Activated CD4-positive, alpha-beta T cell treated with anti-CD3 and anti-CD28 coated beads, Interleukin-2, amount 10 ng/mL, durations not matched to agents 24 days and 14 days (primary cell): ENCODE data around the gene ATPAF1. TPM values are rescaled to one million over a fixed set of nuclear protein-coding genes. Genes with fewer than 3 reads are reported as not detected.

ENCODE experiments used
- DNase-seq: peaks from one replicate; pipeline ENCODE4 v3.0.0; 2022
- H3K27ac Mint-ChIP-seq: one replicate; pipeline ENCODE4 v1.8.0; 2022; ENCODE audit warnings: mild to moderate bottlenecking, mixed read lengths
- H3K27me3 Mint-ChIP-seq: one replicate; pipeline ENCODE4 v1.8.0; 2022; ENCODE audit warnings: mixed read lengths
- H3K36me3 Mint-ChIP-seq: one replicate; pipeline ENCODE4 v1.8.0; 2022; ENCODE audit warnings: low read depth, mild to moderate bottlenecking, mixed read lengths
- H3K4me1 Mint-ChIP-seq: one replicate; pipeline ENCODE4 v1.8.0; 2021; ENCODE audit warnings: mixed read lengths
- H3K4me3 Mint-ChIP-seq: one replicate; pipeline ENCODE4 v1.8.0; 2022; ENCODE audit warnings: mild to moderate bottlenecking, moderate library complexity, mixed read lengths
- H3K9me3 Mint-ChIP-seq: one replicate; pipeline ENCODE4 v1.8.0; 2021; ENCODE audit warnings: mixed read lengths
- intact Hi-C: fragments of 100-400 bp; cut with micrococcal nuclease; formaldehyde crosslinking; loops from one replicate; pipeline ENCODE4 v1.15.1; 2023
- total RNA-seq: library from RNA; stranded (reverse); gene quantifications from 2 replicates; pipeline ENCODE4 v1.2.3, GENCODE V29; 2022

The ATPAF1 gene
- total RNA-seq, 1 donor from 2014 or later = 43.1 TPM

DNA sequence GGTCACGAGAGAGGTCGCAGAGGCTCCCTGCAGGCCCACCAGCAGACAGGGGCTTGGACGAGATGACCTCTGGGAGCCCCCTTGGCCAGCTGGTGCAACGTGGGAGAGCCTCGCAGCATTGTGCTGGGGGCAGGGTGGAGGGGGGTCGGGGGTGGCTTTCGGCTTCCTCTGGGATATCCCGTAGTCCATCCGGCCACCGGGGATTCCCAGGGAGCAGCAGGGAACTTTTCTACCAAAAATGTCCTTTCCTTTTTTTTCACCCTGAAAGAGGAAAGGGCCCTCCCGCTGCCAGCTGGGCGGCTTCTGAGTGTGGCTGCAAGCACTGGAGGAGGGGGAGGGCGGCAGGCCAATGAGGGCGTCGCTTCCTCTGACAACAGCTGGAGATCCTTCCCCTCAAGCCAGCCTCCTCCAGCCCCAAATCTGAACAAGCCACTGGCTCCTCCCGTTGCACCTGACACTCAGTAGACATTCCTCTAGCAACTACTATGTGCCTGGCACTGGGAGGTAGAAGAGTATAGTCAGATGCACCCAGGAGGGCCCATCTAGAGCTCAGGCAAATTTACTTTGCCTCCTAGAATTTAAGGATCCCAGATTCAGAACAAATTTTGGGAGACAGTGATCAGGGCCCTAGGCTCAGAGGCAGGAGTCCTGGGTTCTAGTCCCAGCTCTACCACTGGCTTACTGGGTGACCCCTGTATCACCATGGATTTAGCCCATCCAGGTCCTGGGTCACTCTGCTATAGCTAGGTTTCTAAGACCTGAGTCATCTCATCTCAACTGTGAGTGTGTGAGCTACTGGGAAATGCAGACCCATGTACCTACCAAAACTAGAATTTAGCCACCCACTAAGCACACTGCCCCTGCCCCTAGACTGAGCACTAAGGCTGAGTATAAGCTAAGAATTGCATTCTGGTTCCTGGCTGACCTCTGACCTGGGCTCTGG is 54.2 kb downstream of the ATPAF1 start:
- intact Hi-C loops = no loop called here

DNA sequence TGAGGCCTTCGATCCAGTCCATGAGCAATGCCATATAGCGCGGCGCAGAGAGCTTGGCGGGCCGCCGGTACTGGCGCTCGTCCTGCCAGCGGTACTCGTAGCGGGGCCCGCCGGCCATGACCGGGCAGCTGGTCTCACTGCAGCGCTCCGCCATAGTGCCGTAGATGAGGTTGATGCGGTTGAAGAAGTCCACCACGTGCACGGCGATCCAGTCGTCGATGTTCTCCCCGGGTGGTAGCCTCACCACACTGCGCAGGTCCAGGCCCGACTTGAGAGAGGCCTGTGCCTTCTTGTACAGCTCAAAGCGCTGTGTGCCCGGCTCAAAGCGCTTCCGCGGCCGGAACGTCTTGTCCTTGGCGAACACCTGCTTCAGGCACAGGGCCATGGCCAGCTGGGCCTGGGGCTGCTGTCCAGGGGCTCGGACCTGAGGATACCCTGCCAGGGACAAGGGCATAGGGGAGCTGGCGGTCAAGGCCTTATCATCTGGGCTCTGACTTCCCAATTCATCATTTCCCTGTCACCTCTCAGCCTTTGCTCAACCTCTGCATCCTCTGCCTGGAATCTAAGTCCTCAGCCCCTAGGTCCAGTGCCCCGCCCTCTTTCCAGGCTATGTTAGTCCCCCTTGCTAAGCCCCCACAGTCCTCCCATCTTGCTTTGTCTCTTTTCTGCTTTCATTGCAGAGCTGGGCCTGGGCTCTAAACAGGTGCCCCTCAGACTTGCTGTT is 55.1 kb downstream of the ATPAF1 start:
- no peaks in the 10 kb centered on the region for H3K9me3 Mint-ChIP-seq
- peak overlapping the region; percentile 42 for H3K4me3 Mint-ChIP-seq
- DNase-seq = no peak
- H3K27ac Mint-ChIP-seq = peak overlapping the region; percentile 19
- H3K4me1 Mint-ChIP-seq = peaks cover 46% of the 10 kb centered on the region
- H3K36me3 Mint-ChIP-seq = peaks cover 33% of the 10 kb centered on the region
- intact Hi-C loops = no loop called here
- H3K27me3 Mint-ChIP-seq = no peaks in the 10 kb centered on the region

More for the DNA sequence above, 54.2 kb downstream of the ATPAF1 start:
- H3K27me3 Mint-ChIP-seq = no peaks in the 10 kb centered on the region
- H3K36me3 Mint-ChIP-seq = peaks cover 25% of the 10 kb centered on the region
- DNase-seq = peak; percentile 83
- peak overlapping the region; percentile 94 for H3K4me3 Mint-ChIP-seq
- peak overlapping the region; percentile 34 for H3K27ac Mint-ChIP-seq
- peaks cover 53% of the 10 kb centered on the region for H3K4me1 Mint-ChIP-seq
- no peaks in the 10 kb centered on the region for H3K9me3 Mint-ChIP-seq

DNA sequence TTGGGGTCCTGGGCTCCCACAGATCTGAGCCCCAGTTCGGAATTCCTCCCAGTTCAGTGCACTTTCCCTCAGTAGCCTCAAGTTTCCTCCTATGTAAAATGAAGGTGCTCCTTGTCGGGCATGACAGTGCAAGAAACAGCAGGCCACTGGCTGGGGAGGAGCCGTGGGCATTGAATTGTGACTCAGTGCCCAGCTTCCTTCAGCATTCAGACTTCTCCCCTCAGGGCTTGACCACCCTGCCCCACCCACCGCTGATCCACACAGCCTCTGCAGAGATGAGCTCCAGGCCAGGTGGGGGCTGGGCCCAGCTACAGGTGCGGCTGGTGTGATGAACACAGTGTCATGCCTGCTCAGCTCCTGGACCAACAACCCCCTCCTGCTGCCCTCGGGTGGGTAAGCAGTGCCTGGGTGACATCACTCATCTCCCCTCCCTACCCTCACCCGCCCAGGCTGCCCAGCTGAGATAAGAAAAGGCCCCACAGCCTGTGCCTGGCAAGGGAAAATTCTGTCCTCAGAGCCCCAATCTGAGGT is 56.4 kb downstream of the ATPAF1 start:
- Mint-ChIP-seq H3K36me3 (peaks cover 38% of the 10 kb centered on the region), H3K27me3 (no peaks in the 10 kb centered on the region), H3K4me1 (peaks cover 37% of the 10 kb centered on the region), H3K27ac (no peak overlapping the region), H3K9me3 (no peaks in the 10 kb centered on the region), H3K4me3 (no peak overlapping the region)
- DNase-seq = no peak
- intact Hi-C loops = no loop called here

DNA sequence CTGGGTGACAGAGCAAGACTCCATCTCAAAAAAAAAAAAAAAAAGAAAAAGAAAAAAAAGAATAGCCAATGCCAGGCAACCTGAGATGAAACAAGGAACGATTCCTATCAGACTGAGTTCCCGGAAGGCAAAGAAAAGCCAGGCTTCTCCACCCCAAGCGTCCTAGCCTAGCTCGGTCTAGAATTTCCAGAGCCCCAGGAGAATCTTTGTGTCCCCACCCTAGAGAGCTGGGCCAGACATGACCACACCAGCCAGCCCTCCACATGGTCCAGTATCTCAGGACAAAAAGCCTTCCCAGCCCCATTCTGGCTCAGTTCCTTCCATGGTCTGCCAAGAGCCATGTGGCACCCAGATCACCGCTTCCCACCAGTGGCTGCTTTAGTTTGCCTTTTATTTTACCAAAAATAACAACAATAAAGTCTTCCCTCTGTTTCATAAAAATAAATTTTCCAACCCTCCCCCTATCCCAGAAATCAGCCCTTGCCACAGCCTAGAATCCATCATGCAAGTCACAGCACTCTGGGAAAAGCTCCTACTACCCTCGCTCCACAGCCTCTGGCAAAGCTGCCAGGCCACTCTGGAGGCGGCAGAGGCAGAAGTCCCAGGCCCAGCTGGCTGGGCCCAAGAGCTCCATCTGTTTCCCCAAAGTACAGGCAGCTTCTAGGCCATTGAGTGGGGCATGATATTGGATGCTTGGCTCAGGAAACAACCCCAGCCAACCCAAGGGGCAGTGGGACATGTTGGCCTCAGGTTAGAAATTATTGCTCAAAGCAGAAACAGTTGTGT is 60.6 kb downstream of the ATPAF1 start:
- Mint-ChIP-seq H3K4me1 (peaks cover 44% of the 10 kb centered on the region), H3K4me3 (no peak overlapping the region), H3K9me3 (no peaks in the 10 kb centered on the region), H3K27me3 (no peaks in the 10 kb centered on the region), H3K27ac (no peak overlapping the region), H3K36me3 (peaks cover 44% of the 10 kb centered on the region)
- no peak for DNase-seq
- intact Hi-C loops = no loop called here

DNA sequence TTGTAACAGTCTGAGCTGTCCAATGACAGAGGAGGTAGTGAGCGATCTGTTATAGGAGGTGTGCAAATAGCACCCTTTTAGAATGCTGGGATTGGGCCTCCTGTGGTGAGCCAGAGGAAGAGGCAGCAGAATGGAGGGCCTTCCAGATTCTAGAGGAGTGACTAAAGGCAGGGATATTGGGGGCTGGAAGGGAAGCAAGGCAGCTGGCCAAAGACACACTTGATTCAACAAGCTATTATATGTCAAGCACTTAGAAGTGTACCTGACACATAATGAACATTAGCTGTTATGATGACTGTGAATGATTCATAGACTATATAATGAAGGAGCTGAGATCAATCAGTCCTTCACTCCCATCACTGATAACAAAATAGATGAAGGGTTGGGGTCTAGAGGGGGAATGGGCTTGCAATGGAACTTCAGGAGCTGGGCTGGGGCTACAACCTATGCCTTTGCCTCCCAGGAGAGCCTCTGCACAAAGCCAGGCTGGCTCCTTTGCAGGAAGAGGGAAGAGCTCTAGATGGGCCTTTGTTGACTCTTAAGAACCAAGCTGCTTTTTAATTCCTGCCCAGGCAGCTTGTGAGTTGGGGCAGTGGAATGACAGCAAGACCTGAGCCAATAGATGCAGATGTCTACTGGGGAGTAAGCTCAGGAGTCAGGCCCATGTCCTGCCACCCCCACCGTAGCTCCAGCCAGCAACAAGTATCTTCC is 61.8 kb downstream of the ATPAF1 start:
- Mint-ChIP-seq H3K27ac (no peak overlapping the region), H3K36me3 (peaks cover 45% of the 10 kb centered on the region), H3K4me3 (no peak overlapping the region), H3K27me3 (no peaks in the 10 kb centered on the region), H3K9me3 (no peaks in the 10 kb centered on the region), H3K4me1 (peaks cover 49% of the 10 kb centered on the region)
- intact Hi-C loops = no loop called here
- DNase-seq = no peak

DNA sequence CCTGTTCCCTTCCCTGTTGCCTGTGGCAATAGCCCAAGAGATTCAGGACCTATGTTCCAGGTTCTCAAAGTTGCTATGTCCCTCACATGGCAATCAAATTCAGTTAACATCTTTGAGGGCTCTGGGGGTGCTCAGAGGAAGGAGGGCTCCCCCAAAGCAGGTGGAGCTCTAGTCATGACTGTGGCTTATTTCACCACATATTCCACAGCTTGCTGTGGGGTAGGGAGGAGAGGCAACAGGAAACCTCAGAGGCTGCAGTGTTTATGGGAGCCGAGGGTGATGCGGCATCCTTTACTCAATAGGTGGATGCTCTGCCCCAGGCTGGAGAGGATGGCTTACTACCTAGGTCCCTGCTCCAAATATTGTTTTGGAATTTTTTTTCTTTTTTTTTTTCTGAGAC is 62.9 kb downstream of the ATPAF1 start:
- Mint-ChIP-seq H3K4me3 (peak overlapping the region; percentile 92), H3K4me1 (peaks cover 48% of the 10 kb centered on the region), H3K9me3 (no peaks in the 10 kb centered on the region), H3K36me3 (peaks cover 39% of the 10 kb centered on the region), H3K27ac (peak overlapping the region; percentile 79), H3K27me3 (no peaks in the 10 kb centered on the region)
- intact Hi-C loops = no loop called here
- peak; percentile 84 for DNase-seq

DNA sequence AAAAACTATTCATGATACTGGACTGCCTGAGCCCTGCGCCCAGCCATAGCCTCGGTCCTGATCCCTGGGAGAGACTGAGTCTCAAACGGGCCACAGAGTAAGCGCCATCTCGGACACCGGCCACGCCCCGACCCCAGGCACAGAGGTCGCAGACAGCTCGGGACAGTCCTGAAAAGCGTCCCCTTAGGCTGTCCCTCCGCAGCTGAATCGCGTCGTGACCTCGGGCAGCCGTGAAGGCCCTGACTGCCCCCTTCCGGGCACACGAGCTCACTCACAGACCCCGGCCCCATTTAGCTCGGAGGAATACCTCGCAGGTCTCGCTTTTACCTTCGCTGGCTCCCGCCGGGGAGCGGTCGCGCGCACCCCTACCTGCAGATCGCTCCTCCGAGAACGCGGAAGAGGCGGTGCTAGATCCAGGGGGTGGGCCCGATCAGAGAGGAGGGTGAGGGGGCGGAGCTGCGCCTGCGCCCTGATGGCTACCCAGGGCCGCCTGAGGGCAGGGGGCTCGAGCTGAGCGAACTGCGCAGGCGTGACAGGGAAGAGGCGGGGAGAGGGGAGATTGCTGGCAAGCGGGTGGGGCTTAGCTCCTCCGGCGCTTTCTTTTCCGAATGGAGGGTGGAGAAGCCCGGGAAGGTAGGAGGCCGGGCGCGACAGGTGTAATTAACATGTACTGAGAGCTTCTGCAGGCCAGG is 64.2 kb downstream of the ATPAF1 start, which contains the start of gene MKNK1:
MKNK1 (minus strand) TSS at position 411 of the 692 bp plus-strand sequence. CDS start 20,941 bp downstream, outside the sequence.
- Mint-ChIP-seq H3K27me3 (no peaks in the 10 kb centered on the region), H3K9me3 (no peaks in the 10 kb centered on the region), H3K27ac (peak within 1 kb of the TSS; percentile 87), H3K4me3 (peak within 1 kb of the TSS; percentile 92), H3K4me1 (peaks cover 60% of the 10 kb centered on the region), H3K36me3 (peaks cover 28% of the 10 kb centered on the region)
- intact Hi-C loops = loop anchor here (1.0 to 5.0 kb wide), 4 partner anchors 12 to 115 kb away; partner anchors contain the start of genes EFCAB14 and MOB3C
- peak; percentile 100 for DNase-seq

DNA sequence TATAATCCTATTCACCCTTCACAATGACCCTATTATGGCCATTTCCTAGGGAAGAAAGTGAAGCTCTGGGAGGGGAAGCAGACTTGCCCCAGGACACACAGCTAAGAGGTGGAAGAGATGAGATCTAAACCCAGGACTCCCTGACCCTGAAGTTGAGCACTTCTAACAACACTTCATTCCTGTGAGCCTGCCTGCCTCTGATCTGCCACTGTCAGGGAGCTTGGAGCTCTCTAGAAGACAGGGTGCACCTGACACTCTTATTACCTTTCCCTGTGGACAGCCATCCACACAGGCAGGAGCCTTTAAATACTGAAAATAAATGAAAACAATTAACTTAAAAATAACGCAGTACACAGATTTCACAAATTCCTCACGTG is 64.7 kb downstream of the ATPAF1 start:
- Mint-ChIP-seq H3K4me1 (peaks cover 62% of the 10 kb centered on the region), H3K4me3 (peak overlapping the region; percentile 92), H3K36me3 (peaks cover 23% of the 10 kb centered on the region), H3K9me3 (no peaks in the 10 kb centered on the region), H3K27ac (peak overlapping the region; percentile 87), H3K27me3 (no peaks in the 10 kb centered on the region)
- peak; percentile 69 for DNase-seq
- intact Hi-C loops = loop anchor here (5.0 kb wide), 1 partner anchor 71 kb away; no protein-coding TSS in a partner anchor

DNA sequence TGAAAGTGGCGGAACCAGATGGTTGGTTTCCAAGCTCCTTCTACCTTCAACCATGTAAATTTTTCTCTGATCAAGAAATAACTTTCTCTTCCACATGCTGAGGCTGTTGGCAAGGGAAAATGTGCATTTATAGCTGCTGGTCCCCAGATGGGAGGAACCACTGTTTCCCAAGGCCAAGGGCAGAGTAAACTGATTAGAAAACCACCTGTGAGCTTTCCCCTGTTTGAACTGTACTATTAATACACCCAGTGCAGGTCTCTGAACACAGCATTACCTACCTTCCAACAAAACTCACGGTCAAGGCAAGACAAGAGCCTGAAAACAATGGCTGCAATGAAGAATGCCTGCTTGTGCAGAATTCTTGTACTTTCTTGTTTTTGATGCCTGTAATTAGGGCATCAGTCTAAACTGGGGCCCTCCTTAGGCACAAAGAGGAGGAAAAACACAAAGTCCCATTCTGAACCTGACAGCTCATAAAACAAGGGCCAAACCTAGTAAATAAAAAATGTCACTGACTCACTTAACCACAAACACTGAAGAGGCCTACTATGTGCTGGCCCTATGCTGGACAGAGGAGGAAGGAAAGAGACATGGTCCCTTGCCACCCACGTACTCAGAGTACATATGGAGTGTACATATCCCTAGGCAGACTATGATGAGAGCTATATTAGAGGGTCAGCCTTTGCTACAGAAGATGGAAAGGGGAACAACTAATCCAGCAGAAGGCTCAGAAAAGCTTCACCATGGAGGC is 66.7 kb downstream of the ATPAF1 start:
- peak overlapping the region; percentile 56 for H3K27ac Mint-ChIP-seq
- peaks cover 67% of the 10 kb centered on the region for H3K4me1 Mint-ChIP-seq
- intact Hi-C loops = loop anchor here (5.0 kb wide), 1 partner anchor 69 kb away; no protein-coding TSS in a partner anchor
- peak overlapping the region; percentile 57 for H3K4me3 Mint-ChIP-seq
- H3K27me3 Mint-ChIP-seq = no peaks in the 10 kb centered on the region
- peaks cover 24% of the 10 kb centered on the region for H3K36me3 Mint-ChIP-seq
- no peaks in the 10 kb centered on the region for H3K9me3 Mint-ChIP-seq
- DNase-seq = no peak

DNA sequence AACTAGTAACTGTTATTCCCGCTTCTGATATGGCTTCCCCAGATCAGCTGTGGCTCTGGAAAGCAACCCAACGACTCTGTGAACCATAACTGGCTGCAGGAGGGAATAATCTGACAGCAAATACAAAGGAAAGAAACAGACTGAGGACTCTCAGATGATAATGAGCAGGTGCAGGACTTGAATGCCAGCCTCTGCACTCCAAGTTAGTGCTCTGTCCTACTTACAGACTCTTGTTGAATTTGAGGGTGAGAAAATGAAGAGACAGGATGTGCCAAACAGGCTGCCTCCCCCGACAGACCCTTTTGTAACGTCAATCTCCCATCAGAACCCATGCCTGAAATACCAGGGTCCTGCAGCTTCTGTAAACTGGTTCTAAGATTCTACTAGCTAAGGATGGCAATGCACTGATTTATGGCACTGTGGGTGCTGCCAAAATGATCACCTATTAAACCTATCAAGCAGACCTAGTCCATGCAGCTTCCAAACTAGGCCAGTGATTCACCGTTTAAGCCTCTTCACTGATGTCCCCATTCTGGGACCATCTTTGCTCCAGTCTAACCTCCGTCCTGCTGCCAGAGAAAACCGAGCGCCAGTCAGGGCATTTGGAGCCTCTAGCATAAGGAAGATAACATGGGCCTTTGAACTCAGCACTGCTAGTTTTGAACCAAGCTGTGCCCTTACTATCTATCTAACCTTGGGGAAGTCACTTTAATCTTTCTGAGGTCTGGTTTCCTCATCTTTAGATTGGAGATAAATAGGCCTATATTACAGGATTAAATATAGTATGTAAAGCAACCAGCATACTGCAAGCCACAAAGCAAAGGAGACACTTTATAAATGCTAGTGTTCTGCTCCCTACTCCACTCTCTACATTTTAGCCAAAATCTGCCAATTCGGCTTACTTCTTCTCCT is 68.8 kb downstream of the ATPAF1 start:
- no peak for DNase-seq
- intact Hi-C loops = no loop called here
- Mint-ChIP-seq H3K4me3 (no peak overlapping the region), H3K9me3 (no peaks in the 10 kb centered on the region), H3K27ac (no peak overlapping the region), H3K4me1 (peaks cover 65% of the 10 kb centered on the region), H3K36me3 (peaks cover 24% of the 10 kb centered on the region), H3K27me3 (no peaks in the 10 kb centered on the region)

DNA sequence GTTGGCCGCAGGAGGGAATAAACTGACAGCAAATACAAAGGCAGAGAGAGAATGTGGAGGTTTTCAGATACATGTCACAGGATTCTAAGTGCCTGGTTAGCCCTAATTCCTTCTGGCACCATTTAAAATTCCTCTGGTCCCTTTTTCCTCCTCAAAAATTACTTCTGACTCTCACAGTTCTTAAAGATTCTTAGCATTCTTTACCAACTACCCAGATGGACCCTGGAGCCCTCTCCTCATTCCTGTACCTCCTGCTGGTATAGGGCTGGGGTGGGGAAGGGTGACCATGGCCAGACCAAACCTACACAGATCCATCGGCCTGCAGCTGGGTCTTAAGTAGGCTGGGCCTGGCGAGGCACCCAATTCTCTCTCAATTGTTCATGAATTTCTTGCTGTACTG is 71.3 kb downstream of the ATPAF1 start:
- Mint-ChIP-seq H3K36me3 (peaks cover 40% of the 10 kb centered on the region), H3K9me3 (no peaks in the 10 kb centered on the region), H3K4me3 (no peak overlapping the region), H3K27ac (no peak overlapping the region), H3K4me1 (peaks cover 59% of the 10 kb centered on the region), H3K27me3 (no peaks in the 10 kb centered on the region)
- DNase-seq = no peak
- intact Hi-C loops = no loop called here
